WTC11 (cell line): ENCODE data around the gene CCHCR1.
A peak's percentile ranks its signal among the peaks of the same experiment; 100 is the strongest.

Experiments
- CBFB ChIP-seq: sonication (generic); formaldehyde crosslinking; IDR thresholded peaks from 2 replicates; pipeline ENCODE4 v1.8.1; 2022; ENCODE audit warnings: mild to moderate bottlenecking, low read depth, missing genetic modification reagents
- CREB1 ChIP-seq: sonication (generic); formaldehyde crosslinking; IDR thresholded peaks from 2 replicates; pipeline ENCODE4 v1.8.0; 2023; ENCODE audit warnings: mild to moderate bottlenecking, missing genetic modification reagents
- CTCF ChIP-seq: fragments of 200-600 bp; IDR thresholded peaks from 2 replicates; pipeline ENCODE4 v1.8.0; 2022; ENCODE audit warnings: antibody characterized with exemption
- GABPB1 ChIP-seq: sonication (generic); formaldehyde crosslinking; IDR thresholded peaks from 2 replicates; pipeline ENCODE4 v1.8.1; 2023; ENCODE audit warnings: mild to moderate bottlenecking, missing genetic modification reagents
- IRF2 ChIP-seq: sonication (generic); formaldehyde crosslinking; IDR thresholded peaks from 2 replicates; pipeline ENCODE4 v1.8.0; 2022; ENCODE audit warnings: low read depth, missing genetic modification reagents, borderline replicate concordance
- KAT7 ChIP-seq: sonication (generic); formaldehyde crosslinking; IDR thresholded peaks from 2 replicates; pipeline ENCODE4 v1.8.1; 2023; ENCODE audit warnings: missing genetic modification reagents, mild to moderate bottlenecking, borderline replicate concordance
- NFE2L1 ChIP-seq: sonication (generic); formaldehyde crosslinking; IDR thresholded peaks from 2 replicates; pipeline ENCODE4 v1.8.1; 2023; ENCODE audit warnings: missing genetic modification reagents
- NR2C2 ChIP-seq: sonication (generic); formaldehyde crosslinking; IDR thresholded peaks from 2 replicates; pipeline ENCODE4 v1.8.0; 2022; ENCODE audit warnings: mild to moderate bottlenecking, missing genetic modification reagents
- NR3C1 ChIP-seq: sonication (generic); formaldehyde crosslinking; conservative IDR thresholded peaks from 2 replicates; pipeline ENCODE4 v1.8.1; 2023; ENCODE audit warnings: low read depth, mild to moderate bottlenecking, missing genetic modification reagents
- OVOL2 ChIP-seq: fragments of 250-450 bp; sonication (Bioruptor Pico); IDR thresholded peaks from 2 replicates; pipeline ENCODE4 v1.9.0; 2021; ENCODE audit warnings: mild to moderate bottlenecking, borderline replicate concordance
- ZBTB43 ChIP-seq: sonication (generic); formaldehyde crosslinking; IDR thresholded peaks from 2 replicates; pipeline ENCODE4 v1.8.1; 2023; ENCODE audit warnings: mild to moderate bottlenecking, missing genetic modification reagents
- ZNF396 ChIP-seq: fragments of 250-450 bp; sonication (Bioruptor Pico); IDR thresholded peaks from 2 replicates; pipeline ENCODE4 v1.8.0; 2021; ENCODE audit warnings: mild to moderate bottlenecking, moderate library complexity, borderline replicate concordance
- TF ChIP-seq, protein P1 (sequence below): sonication (generic); formaldehyde crosslinking; IDR thresholded peaks from 2 replicates; pipeline ENCODE4 v1.8.0; 2022; ENCODE audit warnings: mild to moderate bottlenecking, missing genetic modification reagents
- TF ChIP-seq, protein P2 (sequence below): sonication (generic); formaldehyde crosslinking; IDR thresholded peaks from 2 replicates; pipeline ENCODE4 v1.8.1; 2022; ENCODE audit warnings: missing genetic modification reagents, borderline replicate concordance

GRCh38 chr6:31128093-31128676 lies 29.4 kb downstream of the CCHCR1 start:
- TF ChIP-seq CTCF (peak; percentile 90), ZBTB43 (CRISPR knock-in tag) (no peak), KAT7 (CRISPR knock-in tag) (no peak), CREB1 (CRISPR knock-in tag) (no peak), NFE2L1 (CRISPR knock-in tag) (no peak), GABPB1 (CRISPR knock-in tag) (no peak), OVOL2 (CRISPR knock-in tag) (no peak), IRF2 (CRISPR knock-in tag) (no peak), CBFB (no peak), NR2C2 (CRISPR knock-in tag) (no peak), ZNF396 (no peak), NR3C1 (CRISPR knock-in tag) (no peak)
- TF ChIP-seq, protein P1, sequence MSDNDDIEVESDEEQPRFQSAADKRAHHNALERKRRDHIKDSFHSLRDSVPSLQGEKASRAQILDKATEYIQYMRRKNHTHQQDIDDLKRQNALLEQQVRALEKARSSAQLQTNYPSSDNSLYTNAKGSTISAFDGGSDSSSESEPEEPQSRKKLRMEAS (CRISPR knock-in tag), result no peak
- TF ChIP-seq, protein P2, sequence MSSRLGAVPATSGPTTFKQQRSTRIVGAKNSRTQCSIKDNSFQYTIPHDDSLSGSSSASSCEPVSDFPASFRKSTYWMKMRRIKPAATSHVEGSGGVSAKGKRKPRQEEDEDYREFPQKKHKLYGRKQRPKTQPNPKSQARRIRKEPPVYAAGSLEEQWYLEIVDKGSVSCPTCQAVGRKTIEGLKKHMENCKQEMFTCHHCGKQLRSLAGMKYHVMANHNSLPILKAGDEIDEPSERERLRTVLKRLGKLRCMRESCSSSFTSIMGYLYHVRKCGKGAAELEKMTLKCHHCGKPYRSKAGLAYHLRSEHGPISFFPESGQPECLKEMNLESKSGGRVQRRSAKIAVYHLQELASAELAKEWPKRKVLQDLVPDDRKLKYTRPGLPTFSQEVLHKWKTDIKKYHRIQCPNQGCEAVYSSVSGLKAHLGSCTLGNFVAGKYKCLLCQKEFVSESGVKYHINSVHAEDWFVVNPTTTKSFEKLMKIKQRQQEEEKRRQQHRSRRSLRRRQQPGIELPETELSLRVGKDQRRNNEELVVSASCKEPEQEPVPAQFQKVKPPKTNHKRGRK, result no peak
